HL-60 (cell line): Measurements from ENCODE around the gene EYA2.
A peak's percentile ranks its signal among the peaks of the same experiment; 100 is the strongest.

Source experiments
- DNase-seq, 2 experiments: peaks; one replicate each; pipeline ENCODE4 v3.0.0-alpha.2; 2010 to 2020; ENCODE audit warnings: low read depth in 1 of 2, low spot score in 1 of 2
- H3K27ac ChIP-seq: fragments of 250-450 bp; sonication (Bioruptor Pico); replicated peaks from 2 replicates; pipeline ENCODE4 v1.5.1; 2020; ENCODE audit warnings: mild to moderate bottlenecking, moderate library complexity
- H3K27me3 ChIP-seq: fragments of 250-450 bp; sonication (Bioruptor Pico); 2 replicates; pipeline ENCODE4 v1.5.1; 2021; ENCODE audit warnings: mild to moderate bottlenecking, moderate library complexity; ENCODE audit not compliant: insufficient read depth, poor library complexity, severe bottlenecking
- H3K4me3 ChIP-seq: replicated peaks from 2 replicates; pipeline ENCODE4 v1.5.1; 2011; ENCODE audit warnings: mild to moderate bottlenecking, control low read depth, low read length; ENCODE audit not compliant: insufficient read depth
- GABPA ChIP-seq: IDR thresholded peaks from 2 replicates; pipeline ENCODE4 v1.6.1; 2012; ENCODE audit warnings: low read depth
- POLR2AphosphoS5 ChIP-seq: IDR thresholded peaks from 2 replicates; pipeline ENCODE4 v1.6.1; 2012; ENCODE audit warnings: low read depth
- REST ChIP-seq: IDR thresholded peaks from 2 replicates; pipeline ENCODE4 v1.6.1; 2012; ENCODE audit warnings: low read depth; ENCODE audit not compliant: insufficient replicate concordance
- SPI1 ChIP-seq: IDR thresholded peaks from 2 replicates; pipeline ENCODE4 v1.6.1; 2012; ENCODE audit warnings: low read depth, mild to moderate bottlenecking, borderline replicate concordance
- TF ChIP-seq, protein P1 (sequence below): IDR thresholded peaks from one replicate; pipeline ENCODE4 v1.5.1; 2011; ENCODE audit warnings: low read length, control low read depth, inconsistent platforms; ENCODE audit not compliant: insufficient read depth

EYA2 gene

GRCh38 chr20:47150403-47151152 is 255.9 kb downstream of the EYA2 start:
- H3K27ac ChIP-seq = no peak overlapping the region
- no peak overlapping the region for H3K4me3 ChIP-seq
- TF ChIP-seq SPI1 (peak; percentile 41; the same call in 1 of the 2 replicates), REST (no peak)
- TF ChIP-seq, protein P1, sequence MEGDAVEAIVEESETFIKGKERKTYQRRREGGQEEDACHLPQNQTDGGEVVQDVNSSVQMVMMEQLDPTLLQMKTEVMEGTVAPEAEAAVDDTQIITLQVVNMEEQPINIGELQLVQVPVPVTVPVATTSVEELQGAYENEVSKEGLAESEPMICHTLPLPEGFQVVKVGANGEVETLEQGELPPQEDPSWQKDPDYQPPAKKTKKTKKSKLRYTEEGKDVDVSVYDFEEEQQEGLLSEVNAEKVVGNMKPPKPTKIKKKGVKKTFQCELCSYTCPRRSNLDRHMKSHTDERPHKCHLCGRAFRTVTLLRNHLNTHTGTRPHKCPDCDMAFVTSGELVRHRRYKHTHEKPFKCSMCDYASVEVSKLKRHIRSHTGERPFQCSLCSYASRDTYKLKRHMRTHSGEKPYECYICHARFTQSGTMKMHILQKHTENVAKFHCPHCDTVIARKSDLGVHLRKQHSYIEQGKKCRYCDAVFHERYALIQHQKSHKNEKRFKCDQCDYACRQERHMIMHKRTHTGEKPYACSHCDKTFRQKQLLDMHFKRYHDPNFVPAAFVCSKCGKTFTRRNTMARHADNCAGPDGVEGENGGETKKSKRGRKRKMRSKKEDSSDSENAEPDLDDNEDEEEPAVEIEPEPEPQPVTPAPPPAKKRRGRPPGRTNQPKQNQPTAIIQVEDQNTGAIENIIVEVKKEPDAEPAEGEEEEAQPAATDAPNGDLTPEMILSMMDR = peak; percentile 38
- H3K27me3 ChIP-seq = no peaks in the 10 kb centered on the region
- peak; percentile 14 to 37 for DNase-seq

DNA sequence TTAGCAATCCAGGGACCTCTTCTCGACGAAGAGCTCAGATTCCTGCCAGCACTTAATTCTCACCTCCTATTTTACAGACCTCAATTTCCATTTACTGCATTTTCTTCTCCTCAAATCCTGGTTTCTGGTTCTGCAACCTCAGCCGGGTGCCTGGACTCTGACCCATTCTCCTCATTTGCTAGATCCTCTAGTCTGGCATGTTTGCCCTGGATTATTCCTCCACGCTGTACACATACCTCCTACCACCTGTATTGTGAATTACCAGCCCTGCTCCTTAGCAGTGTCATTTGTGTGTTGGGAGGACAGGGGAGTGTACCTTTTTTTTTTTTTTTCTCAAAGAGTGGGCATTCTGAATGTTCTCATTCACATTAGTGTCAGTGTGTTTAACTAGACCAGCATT is 257.4 kb downstream of the EYA2 start:
- no peak for TF ChIP-seq SPI1
- TF ChIP-seq GABPA = no peak
- TF ChIP-seq POLR2AphosphoS5 = no peak
- no peak for TF ChIP-seq REST
- TF ChIP-seq, protein P1 = no peak
- Histone ChIP-seq H3K4me3 (no peak overlapping the region), H3K27ac (no peak overlapping the region), H3K27me3 (no peaks in the 10 kb centered on the region)
- DNase-seq = no peak

GRCh38 chr20:47154089-47154488 is 259.4 kb downstream of the EYA2 start:
- H3K27ac ChIP-seq = no peak overlapping the region
- H3K27me3 ChIP-seq = no peaks in the 10 kb centered on the region
- H3K4me3 ChIP-seq = no peak overlapping the region
- no peak for TF ChIP-seq GABPA
- TF ChIP-seq, protein P1 = no peak
- TF ChIP-seq SPI1 = no peak
- TF ChIP-seq POLR2AphosphoS5 = no peak
- no peak for TF ChIP-seq REST
- DNase-seq = no peak
